PFSK-1 (cell line): ENCODE data around the gene EIF4A3.

Source experiments
- POLR2AphosphoS5 ChIP-seq: IDR thresholded peaks from 2 replicates; pipeline ENCODE4 v1.6.1; 2012; ENCODE audit warnings: low read depth, mild to moderate bottlenecking, control low read depth, low read length, moderate library complexity
- REST ChIP-seq, 2 experiments: IDR thresholded peaks; 2 replicates each; pipeline versions ENCODE4 v1.6.1 to v1.8.0; 2011 to 2012; ENCODE audit warnings: low read depth in 2 of 2, low read length in 2 of 2, control low read depth in 1 of 2, inconsistent platforms in 1 of 2, mild to moderate bottlenecking in 1 of 2, moderate library complexity in 1 of 2; ENCODE audit not compliant: insufficient read depth in 1 of 2
- SIN3A ChIP-seq: IDR thresholded peaks from 2 replicates; pipeline ENCODE4 v1.6.1; 2012; ENCODE audit warnings: mild to moderate bottlenecking, low read length, moderate library complexity, borderline replicate concordance; ENCODE audit not compliant: insufficient read depth
- TAF1 ChIP-seq: IDR thresholded peaks from 2 replicates; pipeline ENCODE4 v1.6.1; 2012; ENCODE audit warnings: low read length, control low read depth, borderline replicate concordance; ENCODE audit not compliant: insufficient read depth

- TF ChIP-seq TAF1 (no peak), SIN3A (no peak), POLR2AphosphoS5 (no peak), REST (IDR thresholded peaks at IDR 0.05; ENCODE audit: insufficient read depth in 1 of 2, low read depth in 2 of 2, low read length in 2 of 2) (no peak)
These were observed 35.4 kb upstream of the EIF4A3 start for GRCh38 chr17:80182118-80182844.
